ENCODE results near the gene TRPV4. TPM values are rescaled to one million over a fixed set of nuclear protein-coding genes. Genes with fewer than 3 reads are reported as not detected.
"Not testable (repeated sequence)": the region's sequence is repeated elsewhere in the genome, so short reads cannot be mapped to it uniquely, and the experiment has no call there.

TRPV4 gene
- total and polyA plus RNA-seq, 2 experiments from 2014 or later, result 0.66 to 1.1 TPM

GRCh38 chr12:109857715-109858114, 24.5 kb upstream of the TRPV4 start:
- no peaks in the 10 kb centered on the region for H3F3A ChIP-seq (replicated peaks; ENCODE audit: low read depth)
- H3K27ac Mint-ChIP-seq, result no peak overlapping the region
- H3K9me2 ChIP-seq (ENCODE audit: insufficient read depth), result no peaks in the 10 kb centered on the region
- TF ChIP-seq ZNF462 (CRISPR knock-in tag; IDR thresholded peaks at IDR 0.05), result no peak
- H3K9me3 Mint-ChIP-seq, result no peaks in the 10 kb centered on the region
- H3K79me2 ChIP-seq (replicated peaks; ENCODE audit: insufficient read depth), result no peaks in the 10 kb centered on the region
- DNase-seq (ENCODE audit: low spot score), result no peak
- no peak overlapping the region for H2AFZ ChIP-seq
- H3K4me1 ChIP-seq (ENCODE audit: insufficient read depth), result no peaks in the 10 kb centered on the region
- H3K27me3 Mint-ChIP-seq (ENCODE audit: insufficient read depth, low read depth, poor library complexity), result no peaks in the 10 kb centered on the region
- H3K36me3 ChIP-seq (ENCODE audit: insufficient read depth), result peaks cover 3% of the 10 kb centered on the region; the same call in 1 of the 2 replicates
- H4K20me1 ChIP-seq (replicated peaks; ENCODE audit: insufficient read depth), result peaks cover 3% of the 10 kb centered on the region; the same call in 1 of the 2 replicates
- no peak for ATAC-seq
- H3K27me3 ChIP-seq (ENCODE audit: insufficient read depth), result no peaks in the 10 kb centered on the region
- H3K27ac ChIP-seq (ENCODE audit: low read depth), result no peak overlapping the region
- no peaks in the 10 kb centered on the region for H3K4me1 Mint-ChIP-seq
- peaks cover 22% of the 10 kb centered on the region; the same call in 2 of the 3 replicates for H3K36me3 Mint-ChIP-seq (ENCODE audit: low read depth)
- H3K4me3 Mint-ChIP-seq, result no peak overlapping the region
- H3K4me3 ChIP-seq, result no peak overlapping the region
- no peak overlapping the region for H3K4me2 ChIP-seq

GRCh38 chr12:109855377-109855776, 22.2 kb upstream of the TRPV4 start:
- no peak overlapping the region for H3K4me2 ChIP-seq
- Mint-ChIP-seq H3K4me3 (no peak overlapping the region), H3K9me3 (no peaks in the 10 kb centered on the region; the same call in 2 of the 3 replicates), H3K4me1 (no peaks in the 10 kb centered on the region), H3K27me3 (ENCODE audit: insufficient read depth, low read depth, poor library complexity) (no peaks in the 10 kb centered on the region), H3K27ac (no peak overlapping the region), H3K36me3 (ENCODE audit: low read depth) (peaks cover 26% of the 10 kb centered on the region)
- ATAC-seq (no peak), DNase-seq (ENCODE audit: low spot score) (no peak)
- H3K27me3 ChIP-seq (ENCODE audit: insufficient read depth), result no peaks in the 10 kb centered on the region
- H2AFZ ChIP-seq, result no peak overlapping the region
- H3K27ac ChIP-seq (ENCODE audit: low read depth), result no peak overlapping the region
- no peak overlapping the region for H3K4me3 ChIP-seq
- no peaks in the 10 kb centered on the region for H3K9me2 ChIP-seq (ENCODE audit: insufficient read depth)
- no peaks in the 10 kb centered on the region for H4K20me1 ChIP-seq (replicated peaks; ENCODE audit: insufficient read depth)
- H3K4me1 ChIP-seq (ENCODE audit: insufficient read depth), result no peaks in the 10 kb centered on the region
- no peaks in the 10 kb centered on the region for H3K79me2 ChIP-seq (replicated peaks; ENCODE audit: insufficient read depth)
- peaks cover 3% of the 10 kb centered on the region; the same call in 1 of the 2 replicates for H3K36me3 ChIP-seq (ENCODE audit: insufficient read depth)
- no peaks in the 10 kb centered on the region for H3F3A ChIP-seq (replicated peaks; ENCODE audit: low read depth)
- TF ChIP-seq NANOG (IDR thresholded peaks at IDR 0.05; ENCODE audit: borderline replicate concordance) (no peak), EZH2 (IDR thresholded peaks at IDR 0.05; ENCODE audit: low read depth, unreplicated experiment) (no peak)

- peaks cover 10% of the 10 kb centered on the region for H3K27me3 Mint-ChIP-seq (ENCODE audit: insufficient read depth, low read depth, poor library complexity)
- H3K4me3 ChIP-seq; H3K36me3 ChIP-seq (ENCODE audit: insufficient read depth); H3K79me2 ChIP-seq (replicated peaks; ENCODE audit: insufficient read depth); H3K9me2 ChIP-seq (ENCODE audit: insufficient read depth); H3K36me3 Mint-ChIP-seq (ENCODE audit: low read depth); H3K27me3 ChIP-seq (ENCODE audit: insufficient read depth); H4K20me1 ChIP-seq (replicated peaks; ENCODE audit: insufficient read depth); ATAC-seq; H2AFZ ChIP-seq; H3F3A ChIP-seq (replicated peaks; ENCODE audit: low read depth); H3K27ac ChIP-seq (ENCODE audit: low read depth); DNase-seq (ENCODE audit: low spot score); H3K27ac Mint-ChIP-seq; H3K4me3 Mint-ChIP-seq; H3K4me1 ChIP-seq (ENCODE audit: insufficient read depth); H3K9me3 Mint-ChIP-seq; H3K4me1 Mint-ChIP-seq; H3K4me2 ChIP-seq: not testable (repeated sequence)
Observed at GRCh38 chr12:109850518-109850917, 17.3 kb upstream of the TRPV4 start.

Measured in GM23338 (cell line).